ENCODE data around the gene FLOT2.

GRCh38 chr17:28937044-28937729, 39.7 kb upstream of the FLOT2 start:
- TF ChIP-seq, protein P1, sequence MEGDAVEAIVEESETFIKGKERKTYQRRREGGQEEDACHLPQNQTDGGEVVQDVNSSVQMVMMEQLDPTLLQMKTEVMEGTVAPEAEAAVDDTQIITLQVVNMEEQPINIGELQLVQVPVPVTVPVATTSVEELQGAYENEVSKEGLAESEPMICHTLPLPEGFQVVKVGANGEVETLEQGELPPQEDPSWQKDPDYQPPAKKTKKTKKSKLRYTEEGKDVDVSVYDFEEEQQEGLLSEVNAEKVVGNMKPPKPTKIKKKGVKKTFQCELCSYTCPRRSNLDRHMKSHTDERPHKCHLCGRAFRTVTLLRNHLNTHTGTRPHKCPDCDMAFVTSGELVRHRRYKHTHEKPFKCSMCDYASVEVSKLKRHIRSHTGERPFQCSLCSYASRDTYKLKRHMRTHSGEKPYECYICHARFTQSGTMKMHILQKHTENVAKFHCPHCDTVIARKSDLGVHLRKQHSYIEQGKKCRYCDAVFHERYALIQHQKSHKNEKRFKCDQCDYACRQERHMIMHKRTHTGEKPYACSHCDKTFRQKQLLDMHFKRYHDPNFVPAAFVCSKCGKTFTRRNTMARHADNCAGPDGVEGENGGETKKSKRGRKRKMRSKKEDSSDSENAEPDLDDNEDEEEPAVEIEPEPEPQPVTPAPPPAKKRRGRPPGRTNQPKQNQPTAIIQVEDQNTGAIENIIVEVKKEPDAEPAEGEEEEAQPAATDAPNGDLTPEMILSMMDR (IDR thresholded peaks at IDR 0.05), result no peak
- no peak for TF ChIP-seq POLR2A (IDR thresholded peaks at IDR 0.05)

Data from adrenal gland (tissue), 5 donors.